Heart right ventricle (tissue), 16 donors: ENCODE measurements around the gene AHSP. TPM values are rescaled to one million over a fixed set of nuclear protein-coding genes. Genes with fewer than 3 reads are reported as not detected.
"Not testable (repeated sequence)": the region's sequence is repeated elsewhere in the genome, so short reads cannot be mapped to it uniquely, and the experiment has no call there.

Source experiments
- ATAC-seq, 8 donors: fragments of 200-7000 bp; cut with Tn5 transposase; one replicate each; pipeline ENCODE4 v1.9.1; 2020; ENCODE audit warnings: mild to moderate bottlenecking in 8 of 8, moderate library complexity in 8 of 8, moderate number of reproducible peaks in 1 of 8
- DNase-seq, 2 donors: peaks; one replicate each; pipeline ENCODE4 v3.0.0-alpha.2; 2020
- H3K27ac ChIP-seq, 10 donors: fragments of 200-600 bp; sonication (generic) in 2 of 10; one replicate each; pipeline versions ENCODE4 v1.5.0 to v1.8.0; 2020 to 2022; ENCODE audit warnings: mild to moderate bottlenecking in 3 of 10
- H3K27me3 ChIP-seq, 7 donors: fragments of 200-600 bp; one replicate each; pipeline ENCODE4 v1.8.0; 2021 to 2022; ENCODE audit warnings: mild to moderate bottlenecking in 2 of 7
- H3K36me3 ChIP-seq, 9 donors: fragments of 200-600 bp; sonication (generic) in 1 of 9; one replicate each; pipeline versions ENCODE4 v1.5.0 to v1.8.0; 2020 to 2022; ENCODE audit warnings: mild to moderate bottlenecking in 2 of 9
- H3K4me1 ChIP-seq, 9 donors: fragments of 200-600 bp; sonication (generic) in 1 of 9; one replicate each; pipeline versions ENCODE4 v1.5.0 to v1.8.0; 2020 to 2022; ENCODE audit warnings: mild to moderate bottlenecking in 4 of 9
- H3K4me3 ChIP-seq, 10 donors: fragments of 200-600 bp; sonication (generic) in 2 of 10; one replicate each; pipeline versions ENCODE4 v1.5.0 to v1.8.0; 2020 to 2022; ENCODE audit warnings: mild to moderate bottlenecking in 7 of 10, moderate library complexity in 2 of 10
- H3K9me3 ChIP-seq, 11 donors: fragments of 200-600 bp in 10 of 11; sonication (generic) in 2 of 11; one replicate each; pipeline versions ENCODE4 v1.5.0 to v1.8.0; 2013 to 2022; ENCODE audit warnings: mild to moderate bottlenecking in 2 of 11, control low read depth in 1 of 11, moderate library complexity in 1 of 11
- WGBS, 2 donors: extraction: QIAGEN DNeasy Blood & Tissue Kit; methylation state at CpG; one replicate each; pipeline ENCODE4 v1.1.7; 2013; ENCODE audit warnings: inconsistent platforms in 1 of 2; 5-methylcytosine and 5-hydroxymethylcytosine counted together
- intact Hi-C, 10 donors: fragments of 100-400 bp; cut with DNase I; formaldehyde crosslinking; loops; one replicate each; pipeline versions ENCODE4 v1.11.1 to v1.14.2; 2022
- polyA plus RNA-seq, 2 donors: library from polyadenylated mRNA; stranded (reverse); fragments of 200-250 nt; gene quantifications; one replicate each; pipeline ENCODE4 v1.2.3, GENCODE V29; 2013
- total RNA-seq, 10 donors: library from RNA; stranded (reverse); fragmentation: NEBNext Ultra II Directional in 3 of 10; extraction: Animal tissue kit (Norgen Biotek cat#: 25700) in 3 of 10; gene quantifications; one replicate each; pipeline versions ENCODE4 v1.2.1 to v1.2.4, GENCODE V29; 2021 to 2023
- TF ChIP-seq, protein P1 (sequence below), 9 donors: fragments of 200-600 bp; sonication (generic) in 2 of 9; IDR thresholded peaks; one replicate each; pipeline versions ENCODE4 v1.5.0 to v1.8.0; 2021 to 2022; ENCODE audit warnings: antibody characterized with exemption in 9 of 9, mild to moderate bottlenecking in 5 of 9, moderate library complexity in 1 of 9
- donor health status: Arrhythmogenic right ventricular cardiomyopathy.
- donor health status: ischemic (EF 13 %, LVEDD 7.1; RV severe dilation, severe dysfunction).
- donor health status: healthy with polysubstance abuse.
- donor health status: DM: no; HTN: yes; CAD: no.
- donor health status: DM: no; HTN: no; CAD: no.
- donor health status: ischemic (EF 25% LVEDD 6.9; RV normal size, moderate dysfunction).
- donor health status: ischemic (EF 25% LVEDD 5.7; RV mildly dilated, moderate dysfunction).
- donor health status: healthy.
- donor health status: DM: yes; HTN: yes; CAD: no.
- donor health status: Ischemic cardiomyopathy.
- donor health status: ischemic (EF 35%, LVEDD 5.7; RV mildly dilated, moderate dysfunction).
- donor health status: nonischemic (EF 11% LVEDD 7.7; RV severe dilation, severe dysfunction).
- donor health status: DM: yes; HTN: yes; CAD: no.
- donor health status: PGD.
- donor health status: ischemic (EF 29% LVEDD 5.4; RV normal size, mild dysfunction).
- donor health status: nonischemic (EF 23%, LVEDD 6.1; RV moderate dilation, normal function).

The AHSP gene
- total and polyA plus RNA-seq, 12 donors: not detected

DNA sequence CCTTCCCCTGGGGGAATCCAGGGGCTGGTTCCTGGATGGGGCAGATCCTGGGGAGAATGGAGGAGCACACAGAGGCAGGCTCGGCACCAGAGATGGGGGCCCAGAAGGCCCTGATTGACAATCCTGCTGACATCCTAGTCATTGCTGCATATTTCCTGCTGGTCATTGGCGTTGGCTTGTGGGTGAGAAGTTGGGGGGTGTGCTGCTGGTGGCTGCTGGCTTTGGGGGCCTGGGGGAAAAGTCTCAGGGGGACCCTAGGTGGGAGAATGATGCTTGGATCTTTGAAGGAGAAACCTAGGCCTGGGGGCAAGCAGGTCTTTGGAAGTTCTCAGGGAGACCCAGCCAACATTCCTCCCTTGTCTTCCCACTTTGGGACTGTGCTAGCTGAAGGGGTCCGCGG lies 44.6 kb upstream of the AHSP start, which contains the start of gene SLC5A2:
Gene SLC5A2, plus strand, starts transcription at position 43 of the 400 bp plus-strand sequence. Its CDS starts 14 bp downstream, at position 57.
- DNase-seq: no peak
- no peak within 1 kb of the TSS for H3K4me3 ChIP-seq
- TF ChIP-seq, protein P1, sequence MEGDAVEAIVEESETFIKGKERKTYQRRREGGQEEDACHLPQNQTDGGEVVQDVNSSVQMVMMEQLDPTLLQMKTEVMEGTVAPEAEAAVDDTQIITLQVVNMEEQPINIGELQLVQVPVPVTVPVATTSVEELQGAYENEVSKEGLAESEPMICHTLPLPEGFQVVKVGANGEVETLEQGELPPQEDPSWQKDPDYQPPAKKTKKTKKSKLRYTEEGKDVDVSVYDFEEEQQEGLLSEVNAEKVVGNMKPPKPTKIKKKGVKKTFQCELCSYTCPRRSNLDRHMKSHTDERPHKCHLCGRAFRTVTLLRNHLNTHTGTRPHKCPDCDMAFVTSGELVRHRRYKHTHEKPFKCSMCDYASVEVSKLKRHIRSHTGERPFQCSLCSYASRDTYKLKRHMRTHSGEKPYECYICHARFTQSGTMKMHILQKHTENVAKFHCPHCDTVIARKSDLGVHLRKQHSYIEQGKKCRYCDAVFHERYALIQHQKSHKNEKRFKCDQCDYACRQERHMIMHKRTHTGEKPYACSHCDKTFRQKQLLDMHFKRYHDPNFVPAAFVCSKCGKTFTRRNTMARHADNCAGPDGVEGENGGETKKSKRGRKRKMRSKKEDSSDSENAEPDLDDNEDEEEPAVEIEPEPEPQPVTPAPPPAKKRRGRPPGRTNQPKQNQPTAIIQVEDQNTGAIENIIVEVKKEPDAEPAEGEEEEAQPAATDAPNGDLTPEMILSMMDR (IDR thresholded peaks at IDR 0.05): no peak
- no peak within 1 kb of the TSS for H3K27ac ChIP-seq
- ATAC-seq: no peak
- H3K4me1 ChIP-seq: peaks cover 2 to 28% (median 18%) of the 10 kb centered on the region in 9 donors
- H3K27me3 ChIP-seq: peaks cover 0 to 28% (median 11%) of the 10 kb centered on the region in 7 donors
- WGBS, 2 donors: 91 to 94% methylated on average over 4 of the region's 4 CpGs
- intact Hi-C loops: loop anchor here in 1 of 10 donors (10.0 kb wide), 1 partner anchor 222 kb away; no protein-coding TSS in a partner anchor
- peaks cover 0 to 6% (median 0%) of the 10 kb centered on the region in 9 donors for H3K36me3 ChIP-seq
- no peaks in the 10 kb centered on the region for H3K9me3 ChIP-seq

DNA sequence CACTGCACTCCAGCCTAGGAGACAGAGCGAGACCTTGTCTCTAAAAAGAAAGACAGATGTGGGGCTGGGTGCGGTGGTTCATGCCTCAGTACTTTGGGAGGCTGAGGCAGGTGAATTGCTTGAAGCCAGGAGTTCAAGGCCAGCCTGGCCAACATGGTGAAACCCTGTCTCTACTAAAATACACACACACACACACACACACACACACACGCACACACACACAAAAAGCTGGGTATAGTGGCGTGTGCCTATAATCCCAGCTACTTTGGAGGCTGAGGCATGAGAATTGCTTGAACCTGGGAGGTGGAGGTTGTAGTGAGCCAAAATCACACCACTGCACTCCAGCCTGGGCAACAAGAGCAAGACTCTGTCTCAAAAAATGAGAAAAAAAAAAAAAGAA lies 43.7 kb upstream of the AHSP start:
- H3K9me3 ChIP-seq, DNase-seq, H3K36me3 ChIP-seq, H3K27ac ChIP-seq, H3K4me3 ChIP-seq, ATAC-seq: not testable (repeated sequence)
- intact Hi-C loops: loop anchor here in 1 of 10 donors (10.0 kb wide), 1 partner anchor 221 kb away; no protein-coding TSS in a partner anchor
- WGBS, 2 donors: 95% methylated on average over 4 of the region's 4 CpGs
- peaks cover 0 to 30% (median 18%) of the 10 kb centered on the region in 7 donors for H3K27me3 ChIP-seq
- peaks cover 9 to 37% (median 26%) of the 10 kb centered on the region in 9 donors for H3K4me1 ChIP-seq

DNA sequence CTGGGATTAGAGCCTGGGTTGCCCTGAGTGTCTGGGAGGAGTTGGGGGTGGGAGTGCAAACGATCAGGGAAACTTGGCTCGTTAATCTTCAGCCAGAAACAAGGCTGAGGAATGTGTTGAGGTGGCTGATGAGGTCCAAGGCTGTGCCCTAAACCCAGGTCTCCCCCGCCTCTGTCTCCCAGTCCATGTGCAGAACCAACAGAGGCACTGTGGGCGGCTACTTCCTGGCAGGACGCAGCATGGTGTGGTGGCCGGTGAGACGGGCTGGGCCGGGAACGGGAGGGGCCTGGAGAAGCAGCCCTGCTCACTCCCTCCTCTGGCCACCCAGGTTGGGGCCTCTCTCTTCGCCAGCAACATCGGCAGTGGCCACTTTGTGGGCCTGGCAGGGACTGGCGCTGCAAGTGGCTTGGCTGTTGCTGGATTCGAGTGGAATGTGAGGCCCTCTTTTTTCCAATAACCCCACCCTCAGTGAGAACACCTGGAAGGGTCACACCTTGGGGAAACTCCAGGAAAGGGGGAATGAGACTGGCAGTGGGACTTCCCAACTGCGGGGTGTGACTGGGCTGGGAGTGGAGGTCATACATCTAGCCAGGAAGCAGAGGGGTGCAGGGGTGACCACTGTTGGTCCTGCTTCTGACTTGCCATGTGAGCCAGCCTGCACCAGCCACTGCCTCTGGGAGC lies 43.1 kb upstream of the AHSP start:
- Histone ChIP-seq H3K27me3 (peaks cover 0 to 30% (median 18%) of the 10 kb centered on the region in 7 donors), H3K9me3 (no peaks in the 10 kb centered on the region), H3K4me3 (no peak overlapping the region), H3K27ac (no peak overlapping the region), H3K4me1 (peaks cover 9 to 37% (median 26%) of the 10 kb centered on the region in 9 donors), H3K36me3 (peaks cover 0 to 6% (median 0%) of the 10 kb centered on the region in 9 donors)
- DNase-seq: no peak
- 51 to 55% methylated on average over 14 of the region's 14 CpGs for WGBS, 2 donors
- ATAC-seq: no peak
- intact Hi-C loops: loop anchor here in 1 of 10 donors (10.0 kb wide), 1 partner anchor 220 kb away; no protein-coding TSS in a partner anchor
- TF ChIP-seq, protein P1 (IDR thresholded peaks at IDR 0.05): no peak

DNA sequence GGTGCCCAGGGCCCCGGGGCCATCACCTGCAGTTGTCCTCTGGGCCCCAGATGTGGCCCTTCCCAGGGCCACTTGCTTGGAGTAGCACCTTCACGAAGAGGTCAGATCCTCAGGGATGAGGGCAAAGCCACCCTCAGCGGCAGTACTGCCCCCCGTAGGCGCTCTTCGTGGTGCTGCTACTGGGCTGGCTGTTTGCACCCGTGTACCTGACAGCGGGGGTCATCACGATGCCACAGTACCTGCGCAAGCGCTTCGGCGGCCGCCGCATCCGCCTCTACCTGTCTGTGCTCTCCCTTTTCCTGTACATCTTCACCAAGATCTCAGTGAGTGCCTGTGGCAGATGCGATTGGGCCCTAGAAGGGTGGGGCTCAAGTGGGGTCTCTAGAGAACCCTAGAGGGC lies 42.1 kb upstream of the AHSP start:
- H3K27me3 ChIP-seq: peaks cover 0 to 30% (median 18%) of the 10 kb centered on the region in 7 donors
- peaks cover 0 to 15% (median 3%) of the 10 kb centered on the region in 9 donors for H3K36me3 ChIP-seq
- ATAC-seq (no peak), DNase-seq (no peak)
- H3K4me1 ChIP-seq: peaks cover 9 to 28% (median 23%) of the 10 kb centered on the region in 9 donors
- no peak overlapping the region for H3K27ac ChIP-seq
- intact Hi-C loops: loop anchor here in 1 of 10 donors (10.0 kb wide), 1 partner anchor 219 kb away; no protein-coding TSS in a partner anchor
- no peak overlapping the region for H3K4me3 ChIP-seq
- H3K9me3 ChIP-seq: no peaks in the 10 kb centered on the region
- TF ChIP-seq, protein P1 (IDR thresholded peaks at IDR 0.05): no peak
- 93 to 94% methylated on average over 17 of the region's 17 CpGs for WGBS, 2 donors
